Measurements from ENCODE around the gene PHKA2. TPM values are rescaled to one million over a fixed set of nuclear protein-coding genes. Genes with fewer than 3 reads are reported as not detected.

Gene PHKA2
- total and polyA plus RNA-seq, 2 of the 4 experiments (the other 2 are of a cell fraction): 10.0 to 21.5 TPM

DNA sequence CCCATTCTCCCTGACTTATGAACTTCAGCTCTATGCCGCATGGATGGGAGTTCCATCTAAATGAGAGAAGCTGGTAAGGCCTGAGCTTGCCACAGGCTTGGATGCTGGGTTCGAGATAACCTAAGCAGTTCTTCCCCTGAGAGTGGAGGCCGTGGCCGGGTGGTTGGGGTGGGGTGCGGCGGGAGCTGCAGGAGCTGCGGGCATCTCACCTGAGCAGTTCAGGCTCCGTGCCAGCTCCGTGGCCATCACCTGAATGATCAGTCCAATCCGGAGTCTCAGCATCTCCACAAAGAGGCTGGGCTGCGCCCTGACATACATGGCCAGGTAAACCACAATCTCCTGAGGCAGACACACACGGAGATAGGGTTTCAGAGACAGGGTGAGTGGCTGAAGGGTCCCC is 77.6 kb downstream of the PHKA2 start:
- in situ Hi-C loops (cut with MboI; ENCODE audit: low sequenced_read_pairs) (no loop called here), intact Hi-C loops (cut with micrococcal nuclease) (no loop called here), dilution Hi-C loops (cut with HindIII; ENCODE audit: low sequenced_read_pairs, unreplicated experiment) (no loop called here)
- no peak overlapping the region for H2BK5ac ChIP-seq (ENCODE audit: low read depth, low read length, poor library complexity, severe bottlenecking)
- H4K20me1 ChIP-seq (ENCODE audit: insufficient read depth, low read length): no peaks in the 10 kb centered on the region
- H3K9me3 ChIP-seq (ENCODE audit: control insufficient read depth, insufficient read depth, low read length): no peaks in the 10 kb centered on the region; the same call in 1 of the 2 replicates
- H3K27ac ChIP-seq (ENCODE audit: insufficient read depth, low read length): no peak overlapping the region
- H2AFZ ChIP-seq (replicated peaks; ENCODE audit: low read length, poor library complexity): no peak overlapping the region
- H3K27me3 ChIP-seq (ENCODE audit: control insufficient read depth, insufficient read depth, low read length): no peaks in the 10 kb centered on the region
- H3K14ac ChIP-seq (replicated peaks; ENCODE audit: low read depth, low read length): no peak overlapping the region
- BruUV-seq (replicated peaks): no TSS peak
- 83% methylated on average over 8 of the region's 12 CpGs; no CpG with 5 or more reads in 1 of the 2 experiments for WGBS, 2 experiments (ENCODE audit: extremely low coverage in 2 of 2, insufficient read length in 1 of 2)
- H3K9me1 ChIP-seq (ENCODE audit: insufficient read depth, low read length): no peaks in the 10 kb centered on the region
- no peak overlapping the region for H4K8ac ChIP-seq (ENCODE audit: low read depth in 2 of 2, low read length in 2 of 2)
- H2BK120ac ChIP-seq (ENCODE audit: low read depth, low read length): no peak overlapping the region
- no peak overlapping the region for H3K4me3 ChIP-seq (ENCODE audit: insufficient read depth, low read depth, low read length)
- DNase-seq (no peak), ATAC-seq (ENCODE audit: low read depth) (no peak)
- H4K91ac ChIP-seq (ENCODE audit: insufficient read depth, low read depth, low read length): no peak overlapping the region
- H2AK9ac ChIP-seq (replicated peaks; ENCODE audit: low read depth, low read length, poor library complexity): no peak overlapping the region
- H3K79me1 ChIP-seq (ENCODE audit: low read depth in 1 of 2, low read length in 2 of 2): no peaks in the 10 kb centered on the region
- H3K4me2 ChIP-seq (ENCODE audit: low read depth, low read length): no peak overlapping the region
- H3K4me1 ChIP-seq (ENCODE audit: control insufficient read depth, insufficient read depth, low read length): no peaks in the 10 kb centered on the region
- TF ChIP-seq CHD1 (IDR thresholded peaks at IDR 0.05; ENCODE audit: low read depth, low read length) (no peak), POLR2A (IDR thresholded peaks at IDR 0.05; ENCODE audit: low read depth, low read length) (no peak), FOS (IDR thresholded peaks at IDR 0.05; ENCODE audit: low read depth, low read length) (no peak), MAFK (IDR thresholded peaks at IDR 0.05; ENCODE audit: low read depth, low read length) (no peak)
- ChIA-PET POLR2A (ENCODE audit: unreplicated experiment) (no interaction called here), CTCF (no interaction called here)
- H4K5ac ChIP-seq (ENCODE audit: low read depth, low read length): no peak overlapping the region
- no peak overlapping the region for H3K18ac ChIP-seq (ENCODE audit: low read depth, low read length)
- peaks cover 6% of the 10 kb centered on the region; the same call in 1 of the 2 replicates for H3K36me3 ChIP-seq (ENCODE audit: control insufficient read depth, insufficient read depth, low read length)
- H3K56ac ChIP-seq (ENCODE audit: extremely low read depth, insufficient read depth, low read length): no peak overlapping the region
- no peak overlapping the region for H3K23ac ChIP-seq (ENCODE audit: low read depth, low read length)
- H2BK20ac ChIP-seq (ENCODE audit: low read depth, low read length): no peak overlapping the region
- no peak overlapping the region for H2BK15ac ChIP-seq (ENCODE audit: low read depth, low read length)
- no peak overlapping the region for H3K4ac ChIP-seq (ENCODE audit: low read depth, low read length)
- no peak overlapping the region for H3K9ac ChIP-seq (ENCODE audit: low read depth, low read length)
- H2AK5ac ChIP-seq (ENCODE audit: low read depth, low read length): no peak overlapping the region
